HG03045 (cell line): ENCODE measurements around the gene ARHGAP18.

Experiments
- ATAC-seq: cut with Tn5 transposase; IDR thresholded peaks from one replicate; pipeline ENCODE4 v1.9.1; 2021; ENCODE audit warnings: mild to moderate bottlenecking, moderate library complexity; ENCODE audit not compliant: unreplicated experiment

ARHGAP18 gene

DNA sequence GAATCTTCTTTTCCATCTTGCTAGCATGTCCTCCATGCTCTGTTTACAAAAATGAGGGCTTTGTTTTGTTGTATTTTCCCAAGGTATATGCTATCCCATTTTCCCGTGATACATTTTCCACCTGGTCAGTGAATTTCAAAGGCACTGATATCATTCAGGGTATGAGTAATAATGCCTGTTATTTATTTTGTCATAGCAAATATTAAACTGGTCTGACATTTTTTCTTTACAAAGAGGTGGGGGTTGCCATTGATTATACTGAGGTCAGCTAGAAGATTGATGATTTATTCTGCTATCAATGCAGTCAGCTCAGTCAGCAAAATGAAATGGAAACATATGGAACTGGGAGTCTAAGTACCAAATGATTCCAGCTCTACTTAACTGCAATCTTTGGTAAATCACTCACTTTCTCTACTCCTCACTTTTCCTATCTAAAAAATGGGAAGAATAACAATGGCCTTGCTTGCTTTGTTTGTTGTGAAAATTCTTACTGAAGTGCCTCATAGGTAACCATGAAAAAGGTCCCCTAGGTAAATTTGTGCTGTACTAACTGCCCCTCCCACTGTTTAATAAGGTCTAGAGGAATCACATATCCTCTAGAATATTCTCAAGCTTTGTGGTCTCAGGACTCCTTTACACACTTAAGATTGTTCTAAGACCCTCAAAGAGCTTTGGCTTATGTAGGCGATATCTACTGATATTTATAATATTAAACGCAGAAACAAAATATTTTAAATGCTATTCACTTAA, 64.0 kb downstream of the ARHGAP18 start:
- ATAC-seq = no peak

- no peak for ATAC-seq
Measured at GRCh38 chr6:129645106-129645829, 64.7 kb downstream of the ARHGAP18 start.

GRCh38 chr6:129644567-129645015, 65.4 kb downstream of the ARHGAP18 start:
- no peak for ATAC-seq

GRCh38 chr6:129643968-129644367, 66.0 kb downstream of the ARHGAP18 start:
- no peak for ATAC-seq

DNA sequence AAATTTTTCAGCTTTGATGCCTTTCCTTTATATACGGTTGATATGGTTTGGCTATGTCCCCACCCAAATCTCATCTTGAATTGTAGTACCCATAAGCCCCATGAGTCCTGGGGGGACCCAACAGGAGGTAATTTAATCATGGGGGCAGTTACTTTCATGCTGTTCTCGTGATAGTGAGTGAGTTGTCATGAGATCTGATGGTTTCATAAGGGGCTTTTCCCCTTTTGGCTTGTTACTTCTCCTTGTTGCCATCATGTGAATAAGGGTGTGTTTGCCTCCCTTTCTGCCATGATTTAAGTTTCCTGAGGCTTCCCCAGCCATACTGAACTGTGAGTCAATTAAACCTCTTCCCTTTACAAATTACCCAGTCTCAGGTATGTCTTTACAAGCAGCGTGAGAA, 66.8 kb downstream of the ARHGAP18 start:
- no peak for ATAC-seq

DNA sequence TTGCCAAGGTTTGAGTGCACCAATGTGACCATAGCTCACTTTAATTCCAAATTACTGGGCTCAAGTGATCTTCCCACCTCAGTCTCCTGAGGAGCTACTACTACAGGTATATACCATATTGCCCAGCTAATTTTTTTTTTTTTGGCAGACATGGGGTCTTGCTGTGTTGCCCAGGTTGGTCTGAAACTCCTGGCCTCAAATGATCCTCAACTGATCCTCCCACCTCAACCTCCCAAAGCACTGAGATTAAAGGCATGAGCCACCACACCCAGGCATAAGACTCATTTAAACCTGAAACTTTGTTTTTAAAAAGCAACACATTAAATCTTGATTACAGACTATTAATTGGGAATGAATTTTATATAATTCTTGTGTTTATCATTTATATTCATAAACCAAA, 67.7 kb downstream of the ARHGAP18 start:
- ATAC-seq = no peak

DNA sequence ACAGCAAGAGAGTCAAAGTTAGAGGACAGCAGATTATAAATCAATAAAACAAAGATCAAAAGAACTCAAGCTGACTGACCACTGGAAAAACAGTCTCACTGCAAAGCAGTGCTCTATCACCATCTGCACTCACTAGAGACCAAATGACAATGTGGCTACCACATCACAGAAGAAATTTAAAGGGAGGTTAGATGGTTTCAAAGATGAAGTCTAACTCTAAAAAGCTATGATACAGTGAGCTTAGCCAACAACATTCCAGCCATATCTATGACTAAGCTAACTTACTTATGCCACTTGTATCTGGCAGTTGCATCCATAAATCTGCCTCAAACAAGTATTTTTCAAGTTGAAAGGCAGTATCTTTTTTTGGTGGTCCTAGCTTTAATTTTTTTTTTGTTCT, 68.6 kb downstream of the ARHGAP18 start:
- no peak for ATAC-seq

DNA sequence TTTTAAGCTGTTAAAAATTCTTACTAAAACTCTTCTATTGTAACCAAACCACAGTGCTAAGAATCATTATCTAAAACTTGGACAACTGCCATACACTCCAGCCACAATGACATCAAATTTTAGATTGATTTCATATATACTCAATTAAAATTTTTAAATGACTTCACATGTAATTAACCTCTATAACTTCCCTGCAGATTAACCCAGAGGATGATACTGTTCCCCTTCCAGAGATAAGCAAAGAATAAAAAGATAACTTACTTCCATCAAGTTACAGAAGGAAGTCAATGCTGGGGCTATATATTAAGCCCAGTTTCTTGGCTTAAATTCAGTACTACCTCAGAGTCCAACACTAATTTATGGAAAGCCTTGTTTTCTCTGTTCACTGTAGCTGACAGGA, 71.3 kb downstream of the ARHGAP18 start:
- ATAC-seq = no peak

DNA sequence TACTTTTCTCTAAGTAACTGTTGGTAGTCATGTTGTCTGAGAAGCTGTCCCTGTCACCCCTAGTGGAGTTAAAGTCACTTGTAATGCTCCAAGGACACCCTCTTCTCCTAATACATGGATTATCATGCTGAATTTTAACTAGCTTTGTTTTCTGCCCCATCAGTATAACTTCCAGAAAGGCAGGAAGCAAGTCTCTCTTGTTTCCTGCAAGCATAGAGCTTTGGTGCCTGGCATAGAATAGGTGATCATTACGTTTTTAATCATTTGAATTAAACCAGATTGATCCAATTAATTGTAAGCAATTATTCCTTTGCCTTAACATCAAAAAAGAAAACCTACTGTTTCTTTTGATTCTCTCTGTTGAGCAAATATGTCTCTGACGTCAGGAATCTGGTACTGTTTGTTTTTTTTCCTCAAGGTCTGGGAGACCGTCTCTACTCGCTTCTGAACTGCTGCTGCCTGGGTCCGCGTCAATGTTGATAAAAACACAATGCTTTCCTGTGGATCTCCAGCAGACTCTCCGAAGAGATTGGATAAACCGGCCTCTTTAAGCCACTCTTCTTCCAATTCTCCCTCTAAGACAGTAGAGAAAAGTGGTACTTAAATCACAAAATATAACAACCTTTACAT, 71.8 kb downstream of the ARHGAP18 start:
- ATAC-seq = no peak

DNA sequence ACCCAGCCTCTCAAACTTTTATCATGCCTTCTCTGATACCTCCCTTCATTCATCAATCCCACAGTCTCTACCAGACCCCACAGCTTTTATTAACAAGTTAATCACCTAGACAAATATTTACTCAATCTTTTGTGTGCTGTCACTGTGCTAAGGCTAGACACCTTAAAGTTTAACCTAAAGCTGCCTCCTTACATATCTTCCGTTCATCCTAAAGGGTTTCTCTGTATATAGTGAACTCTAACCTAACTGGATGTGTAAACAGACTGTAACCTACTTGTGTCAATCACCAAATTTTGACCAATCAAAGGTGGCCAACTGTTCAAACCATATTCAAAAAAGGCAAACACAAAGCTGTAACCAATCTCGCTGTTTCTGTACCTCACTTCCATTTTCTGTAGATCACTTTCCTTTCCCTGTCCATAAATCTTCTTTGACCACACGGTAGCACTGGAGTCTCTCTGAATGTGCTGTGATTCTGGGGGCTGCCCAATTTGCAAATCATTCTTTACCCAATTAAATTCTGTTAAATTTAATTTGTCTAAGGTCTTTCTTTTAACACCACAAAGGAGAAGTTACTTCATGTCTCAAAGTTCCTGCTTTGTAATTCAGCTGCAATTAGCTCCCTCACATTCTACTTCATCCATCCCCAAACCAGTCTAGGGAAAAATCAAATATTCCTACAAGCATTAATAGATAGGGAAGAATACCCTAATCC, 72.5 kb downstream of the ARHGAP18 start:
- ATAC-seq = no peak

DNA sequence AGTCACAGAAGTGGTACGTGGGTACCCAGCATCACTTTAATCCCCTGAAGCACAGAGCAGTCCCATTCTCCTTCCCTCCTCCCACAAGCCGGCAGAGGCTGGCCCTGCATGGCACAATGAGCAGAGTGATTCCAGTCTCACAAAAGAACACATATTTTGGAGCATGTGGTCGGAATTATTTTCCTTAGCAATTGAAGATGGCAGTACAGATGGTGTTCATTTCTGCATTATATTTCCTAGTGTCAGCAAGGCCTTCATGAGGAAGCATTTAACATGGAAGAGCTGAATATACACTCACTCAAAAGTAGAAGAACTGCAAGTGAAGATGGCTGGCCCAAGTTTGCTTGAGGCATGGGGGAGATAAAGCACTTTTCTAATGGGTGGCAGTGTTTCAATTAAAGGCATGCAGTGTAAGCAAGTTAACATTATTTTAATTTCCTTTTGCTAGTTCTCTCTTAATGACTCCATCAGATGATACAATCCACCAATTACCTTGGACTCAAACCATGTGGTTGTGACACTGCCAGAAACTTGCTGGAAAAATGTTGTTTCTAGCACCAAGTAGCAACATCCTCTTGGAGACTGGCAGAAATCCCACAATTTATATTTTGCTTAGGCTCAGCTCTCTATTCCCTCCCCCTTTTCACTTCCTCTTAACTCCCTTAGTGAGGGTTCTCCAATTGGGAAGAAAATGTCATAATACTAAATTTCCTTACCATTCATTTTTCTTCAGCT, 74.4 kb downstream of the ARHGAP18 start:
- ATAC-seq = no peak

DNA sequence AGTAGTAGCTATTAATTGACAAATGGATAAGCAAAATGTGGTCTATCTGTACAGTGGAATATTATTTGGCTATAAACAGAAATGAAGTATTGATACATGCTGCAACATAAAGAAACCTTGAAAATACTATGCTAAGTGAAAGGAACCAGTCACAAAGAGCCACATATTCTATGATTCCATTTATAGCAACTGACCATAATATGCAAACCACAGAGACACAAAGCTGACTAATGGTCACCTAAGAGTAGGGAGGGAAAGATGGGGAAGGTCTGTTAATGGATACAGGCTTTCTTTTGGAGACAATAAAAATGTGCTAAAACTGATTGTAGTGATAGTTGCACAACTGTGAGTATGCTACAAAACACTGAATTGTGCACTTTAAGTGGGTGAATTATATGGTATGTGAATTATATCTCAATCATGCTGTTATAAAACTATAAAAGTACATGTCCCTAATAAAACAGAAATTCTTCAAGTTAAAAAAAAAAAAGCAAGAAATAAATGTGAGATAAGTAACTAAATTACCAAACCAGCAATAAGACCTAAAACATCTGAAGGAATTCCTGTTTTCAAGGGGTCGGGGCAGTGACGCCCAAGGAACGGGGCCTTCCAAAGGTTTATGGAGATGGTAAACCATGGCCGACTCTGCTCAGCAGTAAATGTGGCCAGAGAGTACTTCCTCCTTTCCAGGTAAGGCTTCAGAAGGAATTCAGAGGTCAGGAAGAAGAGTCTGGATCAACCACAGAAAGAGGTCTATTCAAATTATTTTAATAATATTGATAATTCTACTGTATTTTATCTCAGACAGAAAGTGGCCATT, 75.4 kb downstream of the ARHGAP18 start:
- no peak for ATAC-seq

GRCh38 chr6:129633529-129633928, 76.4 kb downstream of the ARHGAP18 start:
- ATAC-seq = no peak

- ATAC-seq = no peak
Measured at GRCh38 chr6:129632172-129632613, 77.8 kb downstream of the ARHGAP18 start.

DNA sequence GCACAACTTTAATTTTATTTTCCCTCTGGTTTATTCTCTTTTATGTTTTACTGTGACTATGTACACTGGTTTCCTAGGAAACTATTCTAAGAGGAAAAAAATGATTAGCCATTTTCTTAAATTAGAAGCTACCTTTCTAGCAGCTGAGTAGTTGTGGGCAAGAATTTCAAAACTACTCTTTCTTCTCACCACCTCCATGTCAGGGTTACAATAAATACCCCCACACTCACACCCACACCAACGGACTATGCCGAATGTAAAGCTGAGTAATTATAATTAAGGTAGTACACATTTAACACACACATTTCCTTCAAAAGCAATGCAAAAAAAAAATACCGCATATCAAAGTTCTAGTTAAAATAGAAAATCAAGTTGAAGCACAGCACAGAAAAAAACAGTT, 78.9 kb downstream of the ARHGAP18 start:
- ATAC-seq = no peak

DNA sequence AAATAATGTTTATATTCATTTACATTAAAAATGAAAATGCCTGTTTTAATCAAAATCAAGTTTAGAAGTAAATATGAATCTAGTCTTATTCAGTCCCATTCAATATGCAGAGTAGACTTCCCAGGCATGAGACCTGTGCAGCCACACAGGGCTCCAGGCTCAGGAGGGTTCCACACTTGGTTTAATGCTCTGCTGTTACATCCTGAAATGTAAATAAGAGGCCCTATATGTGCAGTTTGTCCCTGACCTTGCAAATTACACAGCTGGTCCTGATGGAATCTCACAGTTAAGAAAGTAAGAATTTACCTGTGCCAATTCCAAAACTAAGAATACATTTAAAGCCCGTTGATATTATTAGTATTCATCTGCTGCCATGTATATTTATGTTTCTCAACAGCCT, 79.4 kb downstream of the ARHGAP18 start:
- ATAC-seq = no peak

- no peak for ATAC-seq
Measured at GRCh38 chr6:129628101-129628815, 81.7 kb downstream of the ARHGAP18 start.

- no peak for ATAC-seq
Measured at GRCh38 chr6:129624488-129624887, 85.5 kb downstream of the ARHGAP18 start.
